HepG2 (cell line): ENCODE data around the gene NBEAL2. TPM values are rescaled to one million over a fixed set of nuclear protein-coding genes. Genes with fewer than 3 reads are reported as not detected.

Experiments
- ATAC-seq: fragments of 200-7000 bp; cut with Tn5 transposase; 3 replicates; pipeline ENCODE4 v1.9.1; 2020; ENCODE audit warnings: mild to moderate bottlenecking, moderate library complexity
- BruUV-seq: library from RNA; stranded (reverse); fragments of 400-500 nt; replicated peaks from 2 replicates; lab custom pipeline; 2021; lab: Mats Ljungman, UMichigan
- CTCF ChIA-PET: fragments of 300-600 bp; formaldehyde crosslinking; extraction: SDS; loops from one replicate; lab custom pipeline; 2021; ENCODE audit warnings: low total read pairs, inconsistent platforms, low intra/inter-chr PET ratio; lab: Yijun Ruan, JAX
- POLR2A ChIA-PET: fragments of 350-600 bp; sonication (Branson Sonifier 250); formaldehyde crosslinking; loops from one replicate; lab custom pipeline; 2020; ENCODE audit warnings: antibody characterized with exemption, inconsistent platforms; lab: Yijun Ruan, JAX
- DNase-seq: peaks from one replicate; pipeline ENCODE4 v3.0.0-alpha.2; 2015; ENCODE audit warnings: low spot score
- FAIRE-seq: peaks from 3 replicates; lab custom pipeline; 2011; peaks lifted over from hg19 to GRCh38; lab: Jason Lieb, UNC
- H2AFZ ChIP-seq: one replicate; pipeline ENCODE4 v1.6.1; 2011; ENCODE audit warnings: low read length, inconsistent platforms
- H3K27ac ChIP-seq: fragments of 300-600 bp; 3 replicates; pipeline ENCODE4 v1.8.0; 2011; ENCODE audit warnings: mixed run types, mild to moderate bottlenecking, mixed read lengths, low read length, inconsistent platforms; ENCODE audit not compliant: insufficient read depth; ENCODE audit errors: extremely low read length
- H3K27me3 ChIP-seq, 2 experiments: fragments of 200-600 bp in 1 of 2; 2 replicates in 1 of 2; 3 replicates in 1 of 2; pipeline versions ENCODE4 v1.6.0 to v1.8.0; 2011; ENCODE audit warnings: low read length in 2 of 2, mild to moderate bottlenecking in 2 of 2, moderate library complexity in 2 of 2, inconsistent platforms in 1 of 2; ENCODE audit not compliant: insufficient read depth in 2 of 2, control insufficient read depth in 1 of 2
- H3K36me3 ChIP-seq, 2 experiments: fragments of 200-600 bp in 1 of 2; replicated peaks in 1 of 2; 2 replicates in 1 of 2; 3 replicates in 1 of 2; pipeline versions ENCODE4 v1.5.1 to v1.8.0; 2011; ENCODE audit warnings: low read length in 2 of 2, inconsistent platforms in 1 of 2; ENCODE audit not compliant: insufficient read depth in 2 of 2, control insufficient read depth in 1 of 2
- H3K4me1 ChIP-seq: 2 replicates; pipeline ENCODE4 v1.5.1; 2012; ENCODE audit warnings: low read length, inconsistent platforms; ENCODE audit not compliant: insufficient read depth
- H3K4me2 ChIP-seq: 2 replicates; pipeline ENCODE4 v1.6.0; 2011; ENCODE audit warnings: low read depth, low read length, inconsistent platforms
- H3K4me3 ChIP-seq, 3 experiments: fragments of 200-600 bp in 1 of 3; sonication (generic), shearing (Covaris generic) in 1 of 3; replicated peaks in 1 of 3; 2 replicates each; pipeline ENCODE4 v1.5.1; 2011 to 2016; ENCODE audit warnings: low read length in 3 of 3, inconsistent platforms in 2 of 3, low read depth in 2 of 3, mild to moderate bottlenecking in 2 of 3, control low read depth in 1 of 3, mixed read lengths in 1 of 3; ENCODE audit not compliant: insufficient read depth in 1 of 3
- H3K79me2 ChIP-seq: one replicate; pipeline ENCODE4 v1.6.1; 2011; ENCODE audit warnings: low read length, inconsistent platforms; ENCODE audit not compliant: insufficient read depth
- H3K9ac ChIP-seq: 2 replicates; pipeline ENCODE4 v1.6.0; 2011; ENCODE audit warnings: mild to moderate bottlenecking, low read depth, low read length, inconsistent platforms; ENCODE audit not compliant: insufficient read depth
- H3K9me3 ChIP-seq: 2 replicates; pipeline ENCODE4 v1.5.1; 2012; ENCODE audit warnings: mild to moderate bottlenecking, low read length
- H4K20me1 ChIP-seq: 2 replicates; pipeline ENCODE4 v1.6.0; 2011; ENCODE audit warnings: inconsistent platforms, mild to moderate bottlenecking, low read length, moderate library complexity; ENCODE audit not compliant: insufficient read depth
- HNRNPK ChIP-seq: fragments of 200-400 bp; formaldehyde crosslinking; IDR thresholded peaks from 2 replicates; pipeline ENCODE4 v1.6.1; 2018; ENCODE audit warnings: low read length, low read depth, moderate library complexity, mild to moderate bottlenecking; ENCODE audit not compliant: poor library complexity, severe bottlenecking
- MTA3 ChIP-seq: sonication (generic); formaldehyde crosslinking; IDR thresholded peaks from 2 replicates; pipeline ENCODE4 v1.4.0; 2020; ENCODE audit warnings: missing genetic modification reagents
- RAD21 ChIP-seq: fragments of 450-650 bp; formaldehyde crosslinking; IDR thresholded peaks from 2 replicates; pipeline ENCODE4 v1.5.0; 2020; ENCODE audit warnings: mild to moderate bottlenecking
- RCOR2 ChIP-seq: IDR thresholded peaks from 2 replicates; pipeline ENCODE4 v1.6.1; 2016; ENCODE audit warnings: missing biosample characterization, missing genetic modification reagents
- SIX1 ChIP-seq: sonication (generic); formaldehyde crosslinking; IDR thresholded peaks from 2 replicates; pipeline ENCODE4 v1.4.0; 2020; ENCODE audit warnings: missing genetic modification reagents, borderline replicate concordance
- WGBS: methylation state at CpG from one replicate; pipeline ENCODE4 v1.1.6; 2017; ENCODE audit warnings: low lambda C conversion rate; 5-methylcytosine and 5-hydroxymethylcytosine counted together
- in situ Hi-C: cut with HindIII; loops from 2 replicates; pipeline ENCODE4 v1.10.0; 2017; ENCODE audit warnings: low pct_unique_long_range_greater_than_20kb; ENCODE audit not compliant: extremely low pct_ligation_motif_present
- intact Hi-C: fragments of 100-400 bp; cut with micrococcal nuclease; formaldehyde crosslinking; loops from one replicate; pipeline ENCODE4 v1.10.0; 2022; ENCODE audit not compliant: unreplicated experiment
- polyA plus RNA-seq, 8 experiments: library from polyadenylated mRNA; depleted of rRNA in 3 of 8; stranded (reverse) in 7 of 8; unstranded in 1 of 8; fragments of >200 nt; fragmentation: Illumina TruSeq in 4 of 8; extraction: Trizol in 4 of 8; gene quantifications; 2 replicates each; pipeline versions ENCODE4 v1.2.1 to v1.2.3, GENCODE V29; 2011 to 2016; ENCODE audit warnings: low read depth in 4 of 8, missing spikeins in 1 of 8, mixed read lengths in 1 of 8; ENCODE audit not compliant: insufficient read depth in 1 of 8
- total RNA-seq, 5 experiments: library from RNA; depleted of rRNA; stranded (reverse); fragments of >200 nt; fragmentation: Illumina TruSeq; extraction: Trizol; gene quantifications; 2 replicates each; pipeline ENCODE4 v1.2.3, GENCODE V29; 2016; ENCODE audit warnings: low read depth in 1 of 5
- TF ChIP-seq, protein P1 (sequence below): IDR thresholded peaks from 2 replicates; pipeline ENCODE4 v1.6.1; 2016; ENCODE audit warnings: control low read depth
- TF ChIP-seq, protein P2 (sequence below): sonication (generic); formaldehyde crosslinking; IDR thresholded peaks from 2 replicates; pipeline ENCODE4 v1.4.0; 2020; ENCODE audit warnings: missing genetic modification reagents, borderline replicate concordance
- TF ChIP-seq, protein P3 (sequence below): sonication (generic); formaldehyde crosslinking; conservative IDR thresholded peaks from 2 replicates; pipeline ENCODE4 v1.4.0; 2020; ENCODE audit warnings: missing genetic modification reagents

Gene NBEAL2
- total and polyA plus RNA-seq, 2 of the 13 experiments (the other 11 are each of a cell fraction or from before 2014, with no cell fraction given): 9.7 to 12.4 TPM

DNA sequence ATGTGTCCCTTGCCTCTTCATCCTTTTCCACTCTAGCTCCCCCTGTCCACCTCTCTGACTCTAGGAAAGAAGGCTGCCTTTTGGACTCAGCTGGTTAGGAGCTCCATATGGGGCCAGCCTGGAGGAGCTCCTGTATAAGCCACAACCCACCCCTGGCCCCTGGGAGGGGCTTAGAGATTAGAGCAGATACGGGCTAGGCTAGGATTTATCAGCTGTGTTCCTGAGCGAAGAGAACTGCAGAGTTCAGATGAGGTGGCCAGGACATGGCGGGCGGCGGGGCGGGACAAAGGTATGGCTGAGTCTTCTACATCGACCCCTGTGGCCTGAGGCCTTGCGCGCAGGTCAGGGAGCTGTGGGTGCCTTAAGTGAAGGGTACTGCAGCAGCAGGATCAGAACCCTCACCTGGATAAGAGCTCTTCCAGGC, 7.9 kb downstream of the NBEAL2 start (continued):
- TF ChIP-seq SIX1 (no peak), MTA3 (CRISPR knock-in tag) (no peak), RAD21 (CRISPR knock-in tag) (no peak), RCOR2 (CRISPR knock-in tag) (no peak)
- TF ChIP-seq, protein P1, sequence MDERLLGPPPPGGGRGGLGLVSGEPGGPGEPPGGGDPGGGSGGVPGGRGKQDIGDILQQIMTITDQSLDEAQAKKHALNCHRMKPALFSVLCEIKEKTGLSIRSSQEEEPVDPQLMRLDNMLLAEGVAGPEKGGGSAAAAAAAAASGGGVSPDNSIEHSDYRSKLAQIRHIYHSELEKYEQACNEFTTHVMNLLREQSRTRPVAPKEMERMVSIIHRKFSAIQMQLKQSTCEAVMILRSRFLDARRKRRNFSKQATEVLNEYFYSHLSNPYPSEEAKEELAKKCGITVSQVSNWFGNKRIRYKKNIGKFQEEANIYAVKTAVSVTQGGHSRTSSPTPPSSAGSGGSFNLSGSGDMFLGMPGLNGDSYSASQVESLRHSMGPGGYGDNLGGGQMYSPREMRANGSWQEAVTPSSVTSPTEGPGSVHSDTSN (CRISPR knock-in tag): no peak
- TF ChIP-seq, protein P2, sequence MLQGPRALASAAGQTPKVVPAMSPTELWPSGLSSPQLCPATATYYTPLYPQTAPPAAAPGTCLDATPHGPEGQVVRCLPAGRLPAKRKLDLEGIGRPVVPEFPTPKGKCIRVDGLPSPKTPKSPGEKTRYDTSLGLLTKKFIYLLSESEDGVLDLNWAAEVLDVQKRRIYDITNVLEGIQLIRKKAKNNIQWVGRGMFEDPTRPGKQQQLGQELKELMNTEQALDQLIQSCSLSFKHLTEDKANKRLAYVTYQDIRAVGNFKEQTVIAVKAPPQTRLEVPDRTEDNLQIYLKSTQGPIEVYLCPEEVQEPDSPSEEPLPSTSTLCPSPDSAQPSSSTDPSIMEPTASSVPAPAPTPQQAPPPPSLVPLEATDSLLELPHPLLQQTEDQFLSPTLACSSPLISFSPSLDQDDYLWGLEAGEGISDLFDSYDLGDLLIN (CRISPR knock-in tag): no peak

DNA sequence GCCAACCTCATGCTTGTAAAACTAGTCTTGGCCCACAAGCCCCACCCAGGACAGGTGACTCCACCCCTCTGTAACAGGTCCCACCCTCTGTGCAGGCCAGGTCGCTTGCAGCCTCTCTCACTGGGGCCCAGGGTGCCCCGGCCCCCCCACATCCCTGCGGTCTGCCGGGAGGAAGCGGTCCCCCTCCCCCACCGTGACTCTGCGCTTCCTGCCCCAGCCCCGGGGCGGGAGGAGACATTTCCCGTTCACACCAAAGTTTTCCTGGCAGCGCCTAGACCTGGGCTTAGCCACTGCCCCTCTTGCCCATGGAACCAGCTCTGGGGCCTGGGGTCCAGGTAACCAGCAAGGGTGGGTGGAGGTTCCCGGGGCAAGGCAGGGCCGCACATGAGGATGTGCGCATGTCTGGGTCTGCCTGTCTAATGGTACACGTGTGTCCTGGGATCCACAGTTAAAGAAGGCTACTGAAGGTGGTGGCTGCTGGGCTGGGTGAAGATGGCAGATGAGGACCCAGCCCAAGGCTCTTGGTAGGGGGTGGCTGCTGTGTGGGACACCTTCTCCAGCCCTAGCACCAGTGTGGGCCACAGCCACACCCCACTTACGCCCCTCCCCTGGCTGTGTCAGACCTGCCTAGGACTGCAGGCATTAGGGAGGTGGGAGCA, 8.4 kb downstream of the NBEAL2 start:
- TF ChIP-seq, protein P3, sequence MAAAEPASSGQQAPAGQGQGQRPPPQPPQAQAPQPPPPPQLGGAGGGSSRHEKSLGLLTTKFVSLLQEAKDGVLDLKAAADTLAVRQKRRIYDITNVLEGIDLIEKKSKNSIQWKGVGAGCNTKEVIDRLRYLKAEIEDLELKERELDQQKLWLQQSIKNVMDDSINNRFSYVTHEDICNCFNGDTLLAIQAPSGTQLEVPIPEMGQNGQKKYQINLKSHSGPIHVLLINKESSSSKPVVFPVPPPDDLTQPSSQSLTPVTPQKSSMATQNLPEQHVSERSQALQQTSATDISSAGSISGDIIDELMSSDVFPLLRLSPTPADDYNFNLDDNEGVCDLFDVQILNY: no peak
- TF ChIP-seq HNRNPK: no peak
- Histone ChIP-seq H3K4me3 (no peak overlapping the region), H2AFZ (no peak overlapping the region), H3K27me3 (no peaks in the 10 kb centered on the region), H3K79me2 (no peaks in the 10 kb centered on the region), H3K9me3 (no peaks in the 10 kb centered on the region), H3K27ac (no peak overlapping the region), H3K4me1 (peaks cover 7% of the 10 kb centered on the region), H3K9ac (no peak overlapping the region), H4K20me1 (no peaks in the 10 kb centered on the region), H3K4me2 (no peak overlapping the region), H3K36me3 (no peaks in the 10 kb centered on the region)
- no peak for DNase-seq
- ChIA-PET POLR2A (no interaction called here), CTCF (no interaction called here)
- intact Hi-C loops (no loop called here), in situ Hi-C loops (no loop called here)
- FAIRE-seq: no peak
- ATAC-seq: no peak; the same call in 2 of the 3 replicates
- BruUV-seq: no TSS peak
- WGBS: 78% methylated on average over 10 of the region's 16 CpGs
